HG03103 (cell line): ENCODE measurements around the gene PITPNC1.
"Not testable (repeated sequence)": the region's sequence is repeated elsewhere in the genome, so short reads cannot be mapped to it uniquely, and the experiment has no call there.

Experiments used
- ATAC-seq: cut with Tn5 transposase; IDR thresholded peaks from one replicate; pipeline ENCODE4 v1.9.1; 2021; ENCODE audit warnings: low read depth; ENCODE audit not compliant: unreplicated experiment

The PITPNC1 gene

GRCh38 chr17:67392111-67392510 lies 15.0 kb downstream of the PITPNC1 start:
- ATAC-seq: no peak

- ATAC-seq: no peak
Observed at GRCh38 chr17:67393809-67394397, 16.8 kb downstream of the PITPNC1 start.

- ATAC-seq: no peak
Observed at GRCh38 chr17:67399676-67400075, 22.6 kb downstream of the PITPNC1 start.

DNA sequence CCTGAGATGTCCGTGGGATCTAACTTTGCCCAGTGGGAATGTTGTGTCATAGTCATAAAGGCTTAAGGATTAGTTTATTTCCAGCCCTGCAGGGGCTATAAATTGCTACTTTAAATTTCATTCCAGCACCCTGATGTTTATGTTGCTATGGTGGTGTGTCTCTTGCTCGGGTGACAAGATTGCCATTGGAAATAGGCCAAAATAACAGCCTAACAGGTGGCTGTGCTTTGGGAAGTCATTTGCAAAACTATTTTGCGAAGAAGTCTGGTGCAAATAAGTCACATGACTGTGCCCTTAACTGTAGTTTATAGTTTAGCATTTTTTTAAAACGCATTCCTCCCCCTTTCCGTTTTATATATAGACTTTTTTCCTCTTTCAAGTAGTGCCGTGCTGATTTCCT lies 23.1 kb downstream of the PITPNC1 start:
- ATAC-seq: no peak

- no peak for ATAC-seq
Observed at GRCh38 chr17:67401106-67401505, 24.0 kb downstream of the PITPNC1 start.

- ATAC-seq: no peak
Observed at GRCh38 chr17:67401598-67402504, 24.8 kb downstream of the PITPNC1 start.

- ATAC-seq: no peak
Observed at GRCh38 chr17:67403065-67403464, 26.0 kb downstream of the PITPNC1 start.

DNA sequence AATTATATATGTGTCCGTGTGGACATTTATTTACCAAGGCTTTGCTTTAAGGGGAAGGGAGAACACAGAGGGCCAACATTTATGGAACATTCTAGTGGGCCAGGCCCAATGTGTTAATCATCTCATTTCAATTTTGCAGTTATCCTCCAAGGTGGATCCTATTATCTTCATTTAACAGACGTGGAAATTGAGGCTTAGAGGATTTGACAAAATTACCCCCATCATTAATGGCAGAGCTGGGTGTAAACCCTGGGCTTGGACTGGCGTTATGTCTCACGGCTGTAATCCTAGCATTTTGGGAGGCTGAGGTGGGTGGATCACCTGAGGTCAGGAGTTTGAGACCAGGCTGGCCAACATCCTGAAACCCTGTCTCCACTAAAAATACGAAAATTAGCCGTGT lies 26.4 kb downstream of the PITPNC1 start:
- ATAC-seq: no peak

- ATAC-seq: not testable (repeated sequence)
Observed at GRCh38 chr17:67408455-67408830, 31.4 kb downstream of the PITPNC1 start.

DNA sequence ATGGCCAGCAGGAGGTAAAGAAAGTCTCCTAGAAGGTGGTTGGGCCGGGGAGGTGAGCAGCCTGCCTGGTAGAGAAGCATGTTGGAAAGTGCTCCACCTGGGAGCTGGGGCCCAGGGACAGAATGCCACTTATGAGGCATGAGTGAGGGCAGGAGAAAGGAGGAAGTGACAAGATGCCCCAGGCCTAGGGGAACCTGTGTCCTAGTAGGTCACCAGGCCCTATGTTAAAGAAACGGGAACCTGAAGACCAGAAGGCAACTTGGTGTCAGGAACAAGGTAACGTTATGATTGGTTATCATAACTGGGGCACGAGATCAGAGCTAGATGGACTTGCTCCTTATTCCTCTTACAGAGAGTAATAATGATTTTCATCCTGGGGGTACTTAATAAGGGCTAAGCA lies 34.3 kb downstream of the PITPNC1 start:
- no peak for ATAC-seq

- ATAC-seq: no peak
Observed at GRCh38 chr17:67412032-67412431, 35.0 kb downstream of the PITPNC1 start.

- ATAC-seq: no peak
Observed at GRCh38 chr17:67412941-67413340, 35.9 kb downstream of the PITPNC1 start.

DNA sequence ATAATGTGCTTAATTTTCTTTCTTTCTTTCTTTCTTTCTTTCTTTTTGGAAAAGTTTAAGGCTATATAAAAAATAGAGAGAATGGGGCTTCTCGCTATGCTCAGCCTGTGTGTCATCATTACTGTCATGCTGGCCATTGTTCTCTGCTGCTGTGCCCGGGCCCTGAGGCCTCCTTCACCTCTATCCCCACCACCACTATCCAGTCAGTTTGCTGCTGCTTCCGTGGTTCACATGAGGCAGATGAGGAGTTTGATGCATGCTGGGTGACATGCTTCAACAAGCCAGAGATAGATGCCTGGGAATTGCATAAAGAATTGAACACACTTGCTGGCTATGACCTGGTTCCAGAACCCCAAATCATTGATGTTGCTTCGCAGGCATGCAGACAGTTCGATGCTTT lies 36.3 kb downstream of the PITPNC1 start:
- ATAC-seq: no peak

DNA sequence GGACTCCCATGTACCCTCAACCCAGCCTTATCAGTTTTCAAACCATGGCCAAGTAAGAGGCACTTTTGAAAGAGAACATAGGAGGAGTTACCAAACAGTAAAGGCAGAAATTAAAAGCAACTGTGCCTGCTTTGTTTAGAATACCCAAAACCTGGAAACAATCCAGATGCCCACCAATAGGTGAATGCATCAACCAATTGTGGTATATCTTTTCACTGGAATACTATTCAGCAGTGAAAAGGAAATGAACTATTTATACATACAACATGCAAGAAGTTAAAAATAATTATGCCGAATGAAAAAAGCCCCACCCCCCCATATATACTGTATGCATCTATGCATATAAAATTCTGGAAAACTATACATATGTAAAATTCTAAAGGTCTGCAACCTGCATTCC lies 37.0 kb downstream of the PITPNC1 start:
- ATAC-seq: no peak

DNA sequence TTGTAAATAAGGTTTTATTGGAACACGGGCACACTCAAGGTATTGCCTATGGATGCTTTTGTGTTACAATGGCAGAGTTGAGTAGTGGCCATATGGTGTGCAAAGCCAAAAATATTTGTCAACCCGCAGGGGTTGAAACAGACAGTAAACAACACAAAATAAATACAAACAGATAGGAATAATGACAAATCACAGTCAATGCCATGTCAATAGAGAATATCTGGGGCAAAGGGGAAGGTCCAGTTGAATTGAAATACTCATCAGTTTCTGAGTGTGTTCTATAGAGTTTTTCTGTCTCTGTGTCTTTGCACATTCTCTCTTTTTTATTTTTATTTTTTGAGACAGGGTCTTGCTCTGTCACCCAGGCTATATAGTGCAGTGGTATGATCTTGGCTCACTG lies 37.5 kb downstream of the PITPNC1 start:
- no peak for ATAC-seq

GRCh38 chr17:67415291-67415690 lies 38.2 kb downstream of the PITPNC1 start:
- no peak for ATAC-seq

DNA sequence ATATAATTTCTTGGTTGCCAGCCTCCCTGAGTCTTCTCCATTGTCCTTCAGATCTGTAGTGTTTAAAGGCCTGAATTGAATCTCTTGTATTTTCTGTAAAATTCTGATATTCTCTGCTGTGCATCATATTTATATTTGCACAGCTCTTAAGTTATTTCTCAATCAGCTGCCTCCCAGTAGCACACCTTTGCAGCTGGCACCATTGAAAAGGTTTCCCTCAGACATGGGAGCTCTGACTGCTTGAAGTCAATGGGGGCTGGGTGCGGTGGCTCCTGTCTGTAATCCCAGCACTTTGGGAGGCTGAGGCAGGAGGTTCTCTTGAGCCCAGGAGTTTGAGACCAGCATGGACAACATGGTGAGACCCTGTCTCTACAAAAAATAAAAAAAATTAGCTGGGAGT lies 40.4 kb downstream of the PITPNC1 start:
- ATAC-seq: no peak

- ATAC-seq: no peak
Observed at GRCh38 chr17:67420994-67421393, 43.9 kb downstream of the PITPNC1 start.

DNA sequence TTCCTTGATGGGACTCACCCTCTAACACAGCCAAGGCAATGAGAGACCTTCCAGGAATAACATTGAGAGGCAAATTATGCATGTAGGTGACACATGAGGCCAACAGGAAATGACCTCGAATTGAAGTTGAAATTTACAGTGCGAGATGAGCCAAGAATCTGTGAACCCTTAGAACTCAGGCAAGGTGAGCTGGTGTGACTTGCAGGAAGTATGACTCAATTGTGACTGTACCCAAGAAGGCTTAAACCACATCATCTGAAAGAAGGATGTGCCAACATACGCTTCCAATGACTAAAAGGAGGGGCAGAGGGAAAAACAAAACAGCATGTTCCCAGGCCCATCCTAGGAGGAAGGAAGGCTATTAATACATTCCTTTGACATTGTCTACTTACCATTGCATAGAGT lies 44.8 kb downstream of the PITPNC1 start:
- no peak for ATAC-seq

DNA sequence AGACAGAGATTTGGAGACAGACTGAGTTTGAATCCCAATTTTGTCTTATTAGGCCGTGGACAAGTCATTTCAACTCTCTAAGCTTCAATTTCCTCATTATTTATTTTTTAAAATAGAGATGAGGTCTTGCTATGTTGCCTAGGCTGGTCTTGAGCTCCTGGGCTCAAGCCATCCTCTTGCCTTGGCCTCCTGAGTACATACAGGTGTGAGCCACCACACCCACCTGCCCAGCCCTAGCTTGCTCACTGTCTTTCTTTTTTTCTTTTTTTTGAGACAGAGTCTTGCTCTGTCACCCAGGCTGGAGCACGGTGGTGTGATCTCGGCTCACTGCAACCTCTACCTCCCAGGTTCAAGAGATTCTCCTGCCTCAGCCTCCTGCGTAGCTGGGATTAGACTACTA lies 45.2 kb downstream of the PITPNC1 start:
- ATAC-seq: not testable (repeated sequence)

DNA sequence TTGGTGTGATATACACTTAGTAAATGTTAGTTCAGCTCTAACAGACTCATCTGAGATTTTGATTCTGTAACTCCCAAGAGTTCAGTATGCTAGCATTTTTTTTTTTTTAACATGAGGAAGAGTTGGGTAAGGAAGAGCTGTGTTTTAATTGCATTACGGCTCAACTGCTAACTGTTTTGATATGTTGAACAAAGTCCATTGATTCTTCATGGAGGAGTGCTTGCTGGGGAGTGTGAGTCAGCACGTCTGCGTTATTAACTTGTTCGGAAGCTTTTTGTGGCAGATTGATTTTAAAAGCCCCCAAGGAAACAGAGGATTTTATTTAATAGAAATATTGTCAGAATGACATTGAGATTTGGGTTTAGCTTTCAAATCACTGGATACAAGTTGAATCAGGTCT lies 45.8 kb downstream of the PITPNC1 start:
- ATAC-seq: no peak

DNA sequence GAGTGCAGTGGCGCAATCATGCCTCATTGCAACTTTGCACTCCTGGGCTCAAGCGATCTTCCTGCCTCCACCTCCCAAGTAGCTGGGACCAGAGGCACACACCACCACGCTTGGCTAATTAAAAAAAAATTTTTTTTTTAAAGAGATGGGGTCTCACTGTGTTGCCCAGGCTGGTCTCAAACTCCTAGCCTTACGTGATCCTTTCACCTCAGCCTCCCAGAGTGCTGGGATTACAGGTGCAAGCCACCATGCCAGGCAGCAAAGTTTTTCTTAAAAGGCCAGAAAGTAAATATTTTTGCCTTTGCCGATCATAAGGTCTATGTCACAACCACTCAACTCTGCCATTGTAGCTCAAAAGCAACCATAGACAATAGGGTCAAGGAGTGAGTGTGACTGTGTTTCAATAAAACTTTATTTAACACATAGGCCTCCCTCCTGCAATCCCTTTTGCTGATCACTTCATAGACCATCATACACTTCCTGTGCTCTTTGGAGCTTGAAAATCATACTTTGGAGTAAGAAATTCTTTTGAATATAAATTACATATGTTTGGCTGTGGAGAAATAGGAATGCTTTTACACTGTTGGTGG lies 48.6 kb downstream of the PITPNC1 start:
- ATAC-seq: no peak
